ENCODE data around the gene RNF39. TPM values are rescaled to one million over a fixed set of nuclear protein-coding genes. Genes with fewer than 3 reads are reported as not detected.

RNF39 gene
- total RNA-seq, 1 experiment from 2014 or later = 0.23 TPM

GRCh38 chr6:30101444-30102413 lies 26.2 kb upstream of the RNF39 start:
- no peaks in the 10 kb centered on the region for H3K27me3 Mint-ChIP-seq (ENCODE audit: insufficient read depth, unreplicated experiment)
- peak; percentile 90 to 94 for DNase-seq
- ChIA-PET POLR2A (interaction anchor here (0.6 to 1.6 kb wide), 7 partner anchors 28 to 225 kb away, joined by 3 to 8 read pairs (median 4); partner anchors contain the start of genes POLR1H, PPP1R11, TRIM26 and TRIM39), CTCF (interaction anchor here (0.9 to 5.9 kb wide), 7 partner anchors 10 to 452 kb away, joined by 3 to 236 read pairs (median 5); partner anchors contain the start of genes POLR1H, PPP1R11, RNF39 and TRIM40)
- peak in 1 of 2 experiments; percentile 16 for TF ChIP-seq CTCF (IDR thresholded peaks at IDR 0.05; ENCODE audit: insufficient read depth in 1 of 2, low read depth in 1 of 2, low read length in 1 of 2, severe bottlenecking in 1 of 2, unreplicated experiment in 1 of 2)
- Histone ChIP-seq H3K27me3 (replicated peaks; ENCODE audit: control insufficient read depth, insufficient read depth, low read length) (no peaks in the 10 kb centered on the region), H3K4me3 (ENCODE audit: low read depth, low read length) (peak overlapping the region; percentile 34), H3K4me1 (peaks cover 36% of the 10 kb centered on the region), H3K9me3 (no peaks in the 10 kb centered on the region), H3K36me3 (ENCODE audit: control insufficient read depth, insufficient read depth, low read length) (no peaks in the 10 kb centered on the region)
- peaks cover 40% of the 10 kb centered on the region for H3K4me1 Mint-ChIP-seq (ENCODE audit: low read depth, unreplicated experiment)
- H3K9me3 Mint-ChIP-seq (ENCODE audit: unreplicated experiment) = no peaks in the 10 kb centered on the region
- H3K4me3 Mint-ChIP-seq (ENCODE audit: unreplicated experiment) = peak overlapping the region; percentile 89
- TSS peak; percentile 69 for BruUV-seq (replicated peaks)
- H3K36me3 Mint-ChIP-seq (ENCODE audit: insufficient read depth, unreplicated experiment) = no peaks in the 10 kb centered on the region
- intact Hi-C loops (cut with micrococcal nuclease; ENCODE audit: unreplicated experiment) = loop anchor here (2.0 kb wide), 2 partner anchors 27 to 35 kb away; partner anchors contain the start of genes PPP1R11 and RNF39
- H3K27ac Mint-ChIP-seq (ENCODE audit: unreplicated experiment) = peak overlapping the region; percentile 69

- H3K36me3 ChIP-seq (ENCODE audit: control insufficient read depth, insufficient read depth, low read length) = no peaks in the 10 kb centered on the region
- no peak for TF ChIP-seq CTCF (IDR thresholded peaks at IDR 0.05; ENCODE audit: insufficient read depth in 1 of 2, low read depth in 1 of 2, low read length in 1 of 2, severe bottlenecking in 1 of 2, unreplicated experiment in 1 of 2)
- no peaks in the 10 kb centered on the region for H3K9me3 ChIP-seq
- no peaks in the 10 kb centered on the region for H3K27me3 Mint-ChIP-seq (ENCODE audit: insufficient read depth, unreplicated experiment)
- H3K4me3 Mint-ChIP-seq (ENCODE audit: unreplicated experiment) = peak overlapping the region; percentile 89
- CTCF ChIA-PET = interaction anchor here (1.3 to 5.9 kb wide), 3 partner anchors 9 to 451 kb away, joined by 3 to 236 read pairs (median 4); partner anchors contain the start of gene TRIM40
- H3K4me1 Mint-ChIP-seq (ENCODE audit: low read depth, unreplicated experiment) = peaks cover 40% of the 10 kb centered on the region
- BruUV-seq (replicated peaks) = no TSS peak
- H3K27me3 ChIP-seq (replicated peaks; ENCODE audit: control insufficient read depth, insufficient read depth, low read length) = no peaks in the 10 kb centered on the region
- DNase-seq = peak; percentile 71 to 74
- POLR2A ChIA-PET = interaction anchor here (1.2 to 1.6 kb wide), 2 partner anchors 40 to 112 kb away, joined by 6 to 8 read pairs; partner anchors contain the start of genes POLR1H and TRIM26
- peaks cover 38% of the 10 kb centered on the region for H3K4me1 ChIP-seq
- intact Hi-C loops (cut with micrococcal nuclease; ENCODE audit: unreplicated experiment) = loop anchor here (2.0 kb wide), 1 partner anchor 34 kb away; the partner anchor contains the start of gene PPP1R11
- no peaks in the 10 kb centered on the region for H3K9me3 Mint-ChIP-seq (ENCODE audit: unreplicated experiment)
- H3K4me3 ChIP-seq (ENCODE audit: low read depth, low read length) = peak overlapping the region; percentile 34
- peak overlapping the region; percentile 69 for H3K27ac Mint-ChIP-seq (ENCODE audit: unreplicated experiment)
- no peaks in the 10 kb centered on the region for H3K36me3 Mint-ChIP-seq (ENCODE audit: insufficient read depth, unreplicated experiment)
These were observed 25.2 kb upstream of the RNF39 start for GRCh38 chr6:30100585-30101443.
